K562 (cell line): ENCODE results near the gene RARG. TPM values are rescaled to one million over a fixed set of nuclear protein-coding genes. Genes with fewer than 3 reads are reported as not detected.

ENCODE experiments used
- ATAC-seq: fragments of 200-7000 bp; cut with Tn5 transposase; 3 replicates; pipeline ENCODE4 v1.9.1; 2020; ENCODE audit warnings: moderate library complexity
- BruUV-seq: library from RNA; stranded (reverse); fragments of 400-500 nt; replicated peaks from 2 replicates; lab custom pipeline; 2021; lab: Mats Ljungman, UMichigan
- CTCF ChIA-PET: fragments of 300-600 bp; formaldehyde crosslinking; extraction: SDS; loops from one replicate; lab custom pipeline; 2021; ENCODE audit warnings: low intra/inter-chr PET ratio; lab: Yijun Ruan, JAX
- POLR2A ChIA-PET: fragments of 300-600, 350-650 bp; sonication (Branson Sonifier 250); formaldehyde crosslinking; extraction: SDS; loops from one replicate; lab custom pipeline; 2021; ENCODE audit warnings: antibody characterized with exemption, inconsistent platforms; lab: Yijun Ruan, JAX
- DNase-seq, 4 experiments: peaks; one replicate each; pipeline versions ENCODE4 v3.0.0 to v3.0.0-alpha.2; 2011 to 2018; ENCODE audit warnings: low spot score in 3 of 4, mixed read lengths in 3 of 4; ENCODE audit errors: extremely low read depth in 1 of 4
- FAIRE-seq: peaks from 2 replicates; lab custom pipeline; 2011; peaks lifted over from hg19 to GRCh38; lab: Jason Lieb, UNC
- H2AFZ ChIP-seq: 2 replicates; pipeline ENCODE4 v1.6.0; 2011; ENCODE audit warnings: low read depth, low read length, control low read depth, inconsistent platforms
- H3K27ac ChIP-seq: fragments of 200-600 bp; 3 replicates; pipeline ENCODE4 v1.8.0; 2011; ENCODE audit warnings: low read depth, mild to moderate bottlenecking, control low read depth, inconsistent platforms, low read length, moderate library complexity, mixed read lengths; ENCODE audit errors: extremely low read depth
- H3K27me3 ChIP-seq, 2 experiments: fragments of 300-600 bp in 1 of 2; 2 replicates in 1 of 2; 3 replicates in 1 of 2; pipeline versions ENCODE4 v1.6.0 to v1.8.0; 2011; ENCODE audit warnings: inconsistent platforms in 2 of 2, low read length in 2 of 2, mild to moderate bottlenecking in 1 of 2, mixed read lengths in 1 of 2, moderate library complexity in 1 of 2; ENCODE audit not compliant: control insufficient read depth in 2 of 2, insufficient read depth in 2 of 2
- H3K36me3 ChIP-seq: fragments of 300-600 bp; 3 replicates; pipeline ENCODE4 v1.8.0; 2011; ENCODE audit warnings: mild to moderate bottlenecking, low read length, inconsistent platforms; ENCODE audit not compliant: control insufficient read depth, insufficient read depth
- H3K4me1 ChIP-seq, 2 experiments: fragments of 200-600 bp in 1 of 2; replicated peaks in 1 of 2; 2 replicates in 1 of 2; 3 replicates in 1 of 2; pipeline versions ENCODE4 v1.5.1 to v1.8.0; 2011; ENCODE audit warnings: inconsistent platforms in 2 of 2, low read length in 2 of 2, mild to moderate bottlenecking in 1 of 2, mixed read lengths in 1 of 2, moderate library complexity in 1 of 2; ENCODE audit not compliant: control insufficient read depth in 2 of 2, insufficient read depth in 2 of 2
- H3K4me2 ChIP-seq: 2 replicates; pipeline ENCODE4 v1.6.1; 2011; ENCODE audit warnings: low read length, control low read depth, inconsistent platforms, mixed read lengths; ENCODE audit not compliant: insufficient read depth
- H3K4me3 ChIP-seq: fragments of 200-600 bp; sonication (generic), shearing (Covaris generic); 2 replicates; pipeline ENCODE4 v1.5.1; 2016; ENCODE audit warnings: control low read depth, inconsistent platforms
- H3K79me2 ChIP-seq: fragments of 200-600 bp; 3 replicates; pipeline ENCODE4 v1.8.0; 2011; ENCODE audit warnings: low read length, inconsistent platforms; ENCODE audit not compliant: control insufficient read depth, insufficient read depth
- H3K9ac ChIP-seq, 2 experiments: 2 replicates each; pipeline versions ENCODE4 v1.6.0 to v1.6.1; 2011; ENCODE audit warnings: low read depth in 2 of 2, low read length in 2 of 2, control low read depth in 1 of 2, inconsistent platforms in 1 of 2, mild to moderate bottlenecking in 1 of 2, mixed read lengths in 1 of 2; ENCODE audit not compliant: insufficient read depth in 1 of 2
- H3K9me1 ChIP-seq: one replicate; pipeline ENCODE4 v1.6.0; 2011; ENCODE audit warnings: inconsistent platforms, mild to moderate bottlenecking, low read length, moderate library complexity; ENCODE audit not compliant: control insufficient read depth, insufficient read depth
- H3K9me3 ChIP-seq: replicated peaks from 2 replicates; pipeline ENCODE4 v1.5.1; 2011; ENCODE audit warnings: low read depth, low read length, inconsistent platforms; ENCODE audit not compliant: control insufficient read depth, insufficient read depth
- H4K20me1 ChIP-seq: replicated peaks from 2 replicates; pipeline ENCODE4 v1.6.1; 2011; ENCODE audit warnings: low read length, inconsistent platforms, mixed read lengths; ENCODE audit not compliant: control insufficient read depth, insufficient read depth
- CEBPG ChIP-seq, 3 experiments: fragments of 200-800 bp in 1 of 3; sonication (Bioruptor generic) in 1 of 3; sonication (generic) in 1 of 3; formaldehyde crosslinking in 1 of 3; IDR thresholded peaks in 2 of 3; conservative IDR thresholded peaks in 1 of 3; 2 replicates each; pipeline versions ENCODE4 v1.6.1 to v1.8.0; 2016 to 2022; ENCODE audit warnings: missing compliant biosample characterization in 2 of 3, missing genetic modification characterization in 2 of 3, mild to moderate bottlenecking in 1 of 3, missing genetic modification reagents in 1 of 3
- ESRRA ChIP-seq: fragments of 450-650 bp; IDR thresholded peaks from 2 replicates; pipeline ENCODE4 v1.6.1; 2014; ENCODE audit warnings: low read depth, mild to moderate bottlenecking, moderate library complexity, borderline replicate concordance
- GATA2 ChIP-seq: sonication (generic); formaldehyde crosslinking; IDR thresholded peaks from 2 replicates; pipeline ENCODE4 v1.4.0; 2020; ENCODE audit warnings: mild to moderate bottlenecking, missing genetic modification reagents
- NR2C1 ChIP-seq, 2 experiments: fragments of 450-650 bp; IDR thresholded peaks; 2 replicates each; pipeline ENCODE4 v1.6.1; 2017; ENCODE audit warnings: mild to moderate bottlenecking in 2 of 2, antibody characterized with exemption in 1 of 2, inconsistent platforms in 1 of 2, missing compliant biosample characterization in 1 of 2, missing genetic modification characterization in 1 of 2
- NR2C2 ChIP-seq, 2 experiments: fragments of 200-800 bp in 1 of 2; sonication (Bioruptor generic) in 1 of 2; sonication (generic) in 1 of 2; formaldehyde crosslinking in 1 of 2; IDR thresholded peaks; 2 replicates each; pipeline versions ENCODE4 v1.6.1 to v1.8.0; 2016 to 2022; ENCODE audit warnings: mild to moderate bottlenecking in 1 of 2, missing compliant biosample characterization in 1 of 2, missing genetic modification characterization in 1 of 2, missing genetic modification reagents in 1 of 2
- NR3C1 ChIP-seq: sonication (generic); formaldehyde crosslinking; IDR thresholded peaks from 2 replicates; pipeline ENCODE4 v1.8.1; 2022; ENCODE audit warnings: missing genetic modification reagents
- RAD21 ChIP-seq, 2 experiments: fragments of 250-450 bp in 1 of 2; fragments of 450-650 bp in 1 of 2; sonication (Bioruptor Pico) in 1 of 2; formaldehyde crosslinking in 1 of 2; IDR thresholded peaks in 1 of 2; conservative IDR thresholded peaks in 1 of 2; 2 replicates each; pipeline versions ENCODE4 v1.4.0 to v1.8.0; 2020 to 2022; ENCODE audit warnings: mild to moderate bottlenecking in 2 of 2, moderate library complexity in 1 of 2
- REST ChIP-seq, 2 experiments: fragments of 450-650 bp; formaldehyde crosslinking in 1 of 2; IDR thresholded peaks; 2 replicates each; pipeline versions ENCODE4 v1.4.0 to v1.6.1; 2014 to 2020; ENCODE audit warnings: mild to moderate bottlenecking in 2 of 2, borderline replicate concordance in 1 of 2, low read depth in 1 of 2
- WGBS: fragments of 100-300 bp; shearing (Covaris generic); methylation state at CpG from one replicate; pipeline ENCODE4 v1.1.6; 2016; ENCODE audit warnings: low coverage, mixed read lengths; ENCODE audit not compliant: insufficient coverage; ENCODE audit errors: missing lambda C conversion rate; 5-methylcytosine and 5-hydroxymethylcytosine counted together
- in situ Hi-C: fragments of 300-500 bp; cut with MboI; formaldehyde crosslinking; loops from 4 replicates; pipeline ENCODE4 v1.15.0; 2018; ENCODE audit warnings: inconsistent platforms, mixed read lengths
- intact Hi-C: fragments of 100-400 bp; cut with micrococcal nuclease; formaldehyde crosslinking; loops from 2 replicates; pipeline ENCODE4 v1.14.2; 2022
- polyA plus RNA-seq, 8 experiments: library from polyadenylated mRNA; depleted of rRNA in 4 of 8; stranded (reverse) in 5 of 8; unstranded in 3 of 8; fragments of >200 nt; fragmentation: Nextera tagmentation in 2 of 8; fragmentation: Illumina TruSeq in 1 of 8; extraction: Ambion mirVana in 2 of 8; extraction: Trizol in 1 of 8; gene quantifications; 2 replicates each; pipeline versions ENCODE4 v1.2.1 to v1.2.3, GENCODE V29; 2011 to 2014; ENCODE audit warnings: inconsistent platforms in 1 of 8, missing spikeins in 1 of 8
- total RNA-seq, 7 experiments: library from RNA; depleted of rRNA in 6 of 7; stranded (reverse); fragments of >200 nt in 6 of 7; fragmentation: Illumina TruSeq in 2 of 7; extraction: Trizol in 2 of 7; gene quantifications; 2 replicates each; pipeline versions ENCODE4 v1.2.1 to v1.2.3, GENCODE V29; 2011 to 2021; ENCODE audit warnings: low replicate concordance in 1 of 7
- TF ChIP-seq, protein P1 (sequence below): fragments of 450-650 bp; IDR thresholded peaks from 2 replicates; pipeline ENCODE4 v1.6.1; 2016; ENCODE audit warnings: missing biosample characterization, missing genetic modification characterization

Gene RARG
- total and polyA plus RNA-seq, 9 of the 15 experiments (the other 6 are each of a cell fraction or from before 2014, with no cell fraction given): 0.18 to 7.6 (median 3.8) TPM

- DNase-seq (peak in 3 of 4 experiments; percentile 18 to 51 (median 22)), ATAC-seq (peak; percentile 53), FAIRE-seq (peak; percentile 42)
- no TSS peak for BruUV-seq
- Histone ChIP-seq H3K4me3 (no peak overlapping the region), H4K20me1 (no peaks in the 10 kb centered on the region), H2AFZ (peak overlapping the region; percentile 51), H3K79me2 (peaks cover 5% of the 10 kb centered on the region; the same call in 1 of the 3 replicates), H3K4me1 (peaks cover 13 to 27% of the 10 kb centered on the region in 2 experiments), H3K9me3 (no peaks in the 10 kb centered on the region), H3K9me1 (no peaks in the 10 kb centered on the region), H3K9ac (no peak overlapping the region), H3K27me3 (no peaks in the 10 kb centered on the region), H3K36me3 (no peaks in the 10 kb centered on the region), H3K4me2 (no peak overlapping the region), H3K27ac (no peak overlapping the region; the same call in 2 of the 3 replicates)
- in situ Hi-C loops (no loop called here), intact Hi-C loops (no loop called here)
- ChIA-PET POLR2A (interaction anchor here (0.5 to 0.8 kb wide), 4 partner anchors 9 to 1259 kb away, joined by 3 read pairs; no protein-coding TSS in a partner anchor), CTCF (interaction anchor here (0.6 kb wide), 1 partner anchor 153 kb away, joined by 3 read pairs; no protein-coding TSS in a partner anchor)
- 45% methylated on average over 4 of the region's 4 CpGs for WGBS
- TF ChIP-seq ESRRA (peak; percentile 75), NR2C1 (IDR thresholded peaks at IDR 0.05) (peak; percentile 44; the same call in 1 of the 2 replicates), NR2C1 (tag; IDR thresholded peaks at IDR 0.05) (peak; percentile 58), NR2C2 (CRISPR knock-in tag; IDR thresholded peaks at IDR 0.05) (no peak), NR2C2 (tag; IDR thresholded peaks at IDR 0.05) (peak; percentile 55; the same call in 1 of the 2 replicates), RAD21 (CRISPR knock-in tag; conservative IDR thresholded peaks at IDR 0.05 in 1 of 2, IDR thresholded peaks at IDR 0.05 in 1 of 2) (peak; percentile 33 to 50; a peak in 2 of 4 replicates), GATA2 (CRISPR knock-in tag) (0 out of 2 replicates have a peak, but pooled peaks have one; percentile 9), CEBPG (CRISPR knock-in tag; IDR thresholded peaks at IDR 0.05) (peak; percentile 88), CEBPG (tag; conservative IDR thresholded peaks at IDR 0.05 in 1 of 2, IDR thresholded peaks at IDR 0.05 in 1 of 2) (peak; percentile 87 to 93), NR3C1 (CRISPR knock-in tag) (no peak), REST (IDR thresholded peaks at IDR 0.05; ENCODE audit: borderline replicate concordance) (peak; percentile 16; the same call in 1 of the 2 replicates), REST (CRISPR knock-in tag; IDR thresholded peaks at IDR 0.05; ENCODE audit: low read depth) (no peak)
- TF ChIP-seq, protein P1, sequence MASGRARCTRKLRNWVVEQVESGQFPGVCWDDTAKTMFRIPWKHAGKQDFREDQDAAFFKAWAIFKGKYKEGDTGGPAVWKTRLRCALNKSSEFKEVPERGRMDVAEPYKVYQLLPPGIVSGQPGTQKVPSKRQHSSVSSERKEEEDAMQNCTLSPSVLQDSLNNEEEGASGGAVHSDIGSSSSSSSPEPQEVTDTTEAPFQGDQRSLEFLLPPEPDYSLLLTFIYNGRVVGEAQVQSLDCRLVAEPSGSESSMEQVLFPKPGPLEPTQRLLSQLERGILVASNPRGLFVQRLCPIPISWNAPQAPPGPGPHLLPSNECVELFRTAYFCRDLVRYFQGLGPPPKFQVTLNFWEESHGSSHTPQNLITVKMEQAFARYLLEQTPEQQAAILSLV (tag): peak; percentile 74; the same call in 1 of the 2 replicates
Measured at GRCh38 chr12:53174881-53175491, 57.0 kb downstream of the RARG start.
